Measurements from ENCODE around the gene ZNF629.

ZNF629 gene

GRCh38 chr16:30758988-30759491 is 28.0 kb downstream of the ZNF629 start:
- H3K4me3 ChIP-seq (replicated peaks; ENCODE audit: low read depth, low read length), result no peak overlapping the region
- peaks cover 17% of the 10 kb centered on the region for H3K36me3 ChIP-seq (ENCODE audit: control insufficient read depth, insufficient read depth, low read length)
- H3K27me3 ChIP-seq (replicated peaks; ENCODE audit: control insufficient read depth, insufficient read depth, low read length), result no peaks in the 10 kb centered on the region
- no peak for TF ChIP-seq CTCF (IDR thresholded peaks at IDR 0.05; ENCODE audit: insufficient read depth, low read length, poor library complexity, severe bottlenecking)
- DNase-seq (ENCODE audit: extremely low read depth, insufficient read length), result no peak

GRCh38 chr16:30757316-30757715 is 29.7 kb downstream of the ZNF629 start:
- TF ChIP-seq CTCF (IDR thresholded peaks at IDR 0.05; ENCODE audit: insufficient read depth, low read length, poor library complexity, severe bottlenecking), result no peak
- no peak overlapping the region for H3K4me3 ChIP-seq (replicated peaks; ENCODE audit: low read depth, low read length)
- peaks cover 24% of the 10 kb centered on the region for H3K36me3 ChIP-seq (ENCODE audit: control insufficient read depth, insufficient read depth, low read length)
- no peak for DNase-seq (ENCODE audit: extremely low read depth, insufficient read length)
- no peaks in the 10 kb centered on the region for H3K27me3 ChIP-seq (replicated peaks; ENCODE audit: control insufficient read depth, insufficient read depth, low read length)

- H3K36me3 ChIP-seq (ENCODE audit: control insufficient read depth, insufficient read depth, low read length), result peaks cover 24% of the 10 kb centered on the region
- no peak for TF ChIP-seq CTCF (IDR thresholded peaks at IDR 0.05; ENCODE audit: insufficient read depth, low read length, poor library complexity, severe bottlenecking)
- DNase-seq (ENCODE audit: extremely low read depth, insufficient read length), result no peak
- H3K4me3 ChIP-seq (replicated peaks; ENCODE audit: low read depth, low read length), result no peak overlapping the region
- H3K27me3 ChIP-seq (replicated peaks; ENCODE audit: control insufficient read depth, insufficient read depth, low read length), result no peaks in the 10 kb centered on the region
Observed at GRCh38 chr16:30756781-30757100, 30.3 kb downstream of the ZNF629 start.

- Histone ChIP-seq H3K4me3 (replicated peaks; ENCODE audit: low read depth, low read length) (no peak overlapping the region), H3K36me3 (ENCODE audit: control insufficient read depth, insufficient read depth, low read length) (peaks cover 28% of the 10 kb centered on the region), H3K27me3 (replicated peaks; ENCODE audit: control insufficient read depth, insufficient read depth, low read length) (no peaks in the 10 kb centered on the region)
- no peak for TF ChIP-seq CTCF (IDR thresholded peaks at IDR 0.05; ENCODE audit: insufficient read depth, low read length, poor library complexity, severe bottlenecking)
- DNase-seq (ENCODE audit: extremely low read depth, insufficient read length), result no peak
Observed at GRCh38 chr16:30755955-30756780, 30.8 kb downstream of the ZNF629 start.

GRCh38 chr16:30753596-30753995 is 33.4 kb downstream of the ZNF629 start:
- no peak for TF ChIP-seq CTCF (IDR thresholded peaks at IDR 0.05; ENCODE audit: insufficient read depth, low read length, poor library complexity, severe bottlenecking)
- DNase-seq (ENCODE audit: extremely low read depth, insufficient read length), result no peak
- Histone ChIP-seq H3K27me3 (replicated peaks; ENCODE audit: control insufficient read depth, insufficient read depth, low read length) (no peaks in the 10 kb centered on the region), H3K36me3 (ENCODE audit: control insufficient read depth, insufficient read depth, low read length) (peaks cover 32% of the 10 kb centered on the region), H3K4me3 (replicated peaks; ENCODE audit: low read depth, low read length) (no peak overlapping the region)

Measured in GM06990 (cell line).